HUES64 (cell line): ENCODE measurements around the gene COPRS.
"Not testable (repeated sequence)": the region's sequence is repeated elsewhere in the genome, so short reads cannot be mapped to it uniquely, and the experiment has no call there.

Experiments
- H3K27ac ChIP-seq: 2 replicates; pipeline ENCODE4 v1.7.0; 2013; ENCODE audit warnings: low read depth, low read length, inconsistent platforms
- H3K27me3 ChIP-seq: 2 replicates; pipeline ENCODE4 v1.6.1; 2013; ENCODE audit warnings: mild to moderate bottlenecking, low read length; ENCODE audit not compliant: insufficient read depth
- H3K36me3 ChIP-seq: 2 replicates; pipeline ENCODE4 v1.6.1; 2013; ENCODE audit warnings: mild to moderate bottlenecking, low read length; ENCODE audit not compliant: insufficient read depth
- H3K4me1 ChIP-seq: 2 replicates; pipeline ENCODE4 v1.6.1; 2013; ENCODE audit warnings: mild to moderate bottlenecking, low read length, moderate library complexity; ENCODE audit not compliant: insufficient read depth
- H3K4me3 ChIP-seq: 2 replicates; pipeline ENCODE4 v1.5.1; 2013; ENCODE audit warnings: mild to moderate bottlenecking, low read length, moderate library complexity
- H3K9ac ChIP-seq: 2 replicates; pipeline ENCODE4 v1.6.1; 2013; ENCODE audit warnings: mild to moderate bottlenecking, low read depth, low read length
- H3K9me3 ChIP-seq: 2 replicates; pipeline ENCODE4 v1.6.1; 2013; ENCODE audit warnings: low read depth, low read length; ENCODE audit not compliant: insufficient read depth
- WGBS: fragments of 150-250, 120-280 bp; methylation state at CpG from one replicate; pipeline ENCODE4 v1.1.7; 2013; ENCODE audit warnings: missing lambda C conversion rate; 5-methylcytosine and 5-hydroxymethylcytosine counted together

The COPRS gene

GRCh38 chr17:31843070-31843745 lies 15.8 kb downstream of the COPRS start:
- Histone ChIP-seq H3K27me3 (peaks cover 8% of the 10 kb centered on the region), H3K27ac (no peak overlapping the region), H3K4me3 (no peak overlapping the region), H3K9ac (no peak overlapping the region), H3K4me1 (0 out of 2 replicates have a peak, but pooled peaks cover 4% of the 10 kb centered on the region), H3K9me3 (no peaks in the 10 kb centered on the region), H3K36me3 (no peaks in the 10 kb centered on the region)
- WGBS, result 87% methylated on average over 8 of the region's 8 CpGs

- H3K9ac ChIP-seq, result no peak overlapping the region
- H3K9me3 ChIP-seq, result no peaks in the 10 kb centered on the region
- H3K27ac ChIP-seq, result no peak overlapping the region
- peaks cover 8% of the 10 kb centered on the region for H3K27me3 ChIP-seq
- H3K4me3 ChIP-seq, result peak overlapping the region; percentile 24; the same call in 1 of the 2 replicates
- 42% methylated on average over 22 of the region's 22 CpGs for WGBS
- H3K36me3 ChIP-seq, result no peaks in the 10 kb centered on the region
- H3K4me1 ChIP-seq, result 0 out of 2 replicates have a peak, but pooled peaks cover 4% of the 10 kb centered on the region
These were observed 16.6 kb downstream of the COPRS start for GRCh38 chr17:31842195-31843069.

GRCh38 chr17:31841850-31842194 lies 17.2 kb downstream of the COPRS start:
- Histone ChIP-seq H3K27ac (no peak overlapping the region), H3K4me3 (no peak overlapping the region), H3K9me3 (no peaks in the 10 kb centered on the region), H3K9ac (no peak overlapping the region), H3K4me1 (0 out of 2 replicates have a peak, but pooled peaks cover 4% of the 10 kb centered on the region), H3K36me3 (no peaks in the 10 kb centered on the region), H3K27me3 (peaks cover 8% of the 10 kb centered on the region)
- WGBS, result 87% methylated on average over 3 of the region's 5 CpGs

GRCh38 chr17:31838636-31839225 lies 20.3 kb downstream of the COPRS start:
- Histone ChIP-seq H3K9ac (no peak overlapping the region), H3K27ac (no peak overlapping the region), H3K27me3 (peaks cover 8% of the 10 kb centered on the region), H3K9me3 (no peaks in the 10 kb centered on the region), H3K4me3 (no peak overlapping the region), H3K4me1 (0 out of 2 replicates have a peak, but pooled peaks cover 4% of the 10 kb centered on the region), H3K36me3 (no peaks in the 10 kb centered on the region)
- 93% methylated on average over 5 of the region's 5 CpGs for WGBS

GRCh38 chr17:31835984-31836383 lies 23.1 kb downstream of the COPRS start:
- H3K9ac ChIP-seq, result no peak overlapping the region
- 91% methylated on average over 3 of the region's 4 CpGs for WGBS

GRCh38 chr17:31834448-31834847 lies 24.6 kb downstream of the COPRS start:
- WGBS, result 84% methylated on average over 7 of the region's 7 CpGs
- H3K36me3 ChIP-seq, result no peaks in the 10 kb centered on the region

More at GRCh38 chr17:31835984-31836383, 23.1 kb downstream of the COPRS start:
- Histone ChIP-seq H3K27me3 (no peaks in the 10 kb centered on the region), H3K27ac (no peak overlapping the region), H3K36me3 (no peaks in the 10 kb centered on the region), H3K9me3 (no peaks in the 10 kb centered on the region), H3K4me3 (no peak overlapping the region), H3K4me1 (no peaks in the 10 kb centered on the region)

GRCh38 chr17:31832746-31833145 lies 26.3 kb downstream of the COPRS start:
- 91% methylated on average over 9 of the region's 9 CpGs for WGBS
- Histone ChIP-seq H3K36me3 (no peaks in the 10 kb centered on the region), H3K4me1 (no peaks in the 10 kb centered on the region), H3K27me3 (no peaks in the 10 kb centered on the region), H3K9ac (no peak overlapping the region), H3K27ac (no peak overlapping the region), H3K4me3 (no peak overlapping the region), H3K9me3 (no peaks in the 10 kb centered on the region)

More at GRCh38 chr17:31834448-31834847, 24.6 kb downstream of the COPRS start:
- Histone ChIP-seq H3K9ac (no peak overlapping the region), H3K4me3 (no peak overlapping the region), H3K27ac (no peak overlapping the region), H3K9me3 (no peaks in the 10 kb centered on the region), H3K27me3 (no peaks in the 10 kb centered on the region), H3K4me1 (no peaks in the 10 kb centered on the region)

GRCh38 chr17:31830971-31831858 lies 27.8 kb downstream of the COPRS start:
- WGBS, result 90% methylated on average over 12 of the region's 12 CpGs
- Histone ChIP-seq H3K9ac (no peak overlapping the region), H3K4me1 (no peaks in the 10 kb centered on the region), H3K36me3 (no peaks in the 10 kb centered on the region), H3K27ac (no peak overlapping the region), H3K4me3 (no peak overlapping the region), H3K27me3 (no peaks in the 10 kb centered on the region), H3K9me3 (no peaks in the 10 kb centered on the region)

GRCh38 chr17:31829649-31830048 lies 29.4 kb downstream of the COPRS start:
- no peak overlapping the region for H3K27ac ChIP-seq
- no peaks in the 10 kb centered on the region for H3K27me3 ChIP-seq
- H3K9ac ChIP-seq, result no peak overlapping the region
- WGBS, result 93% methylated on average over 3 of the region's 3 CpGs
- H3K36me3 ChIP-seq, result no peaks in the 10 kb centered on the region
- H3K4me1 ChIP-seq, result no peaks in the 10 kb centered on the region
- H3K9me3 ChIP-seq, result no peaks in the 10 kb centered on the region
- no peak overlapping the region for H3K4me3 ChIP-seq

- H3K36me3 ChIP-seq, H3K27me3 ChIP-seq, H3K4me3 ChIP-seq, H3K27ac ChIP-seq, H3K4me1 ChIP-seq, H3K9me3 ChIP-seq, H3K9ac ChIP-seq: not testable (repeated sequence)
- WGBS, result 89% methylated on average over 4 of the region's 4 CpGs
These were observed 30.1 kb downstream of the COPRS start for GRCh38 chr17:31828955-31829354.
